ENCODE data around the gene MARCHF2. TPM values are rescaled to one million over a fixed set of nuclear protein-coding genes. Genes with fewer than 3 reads are reported as not detected.
A peak's percentile ranks its signal among the peaks of the same experiment; 100 is the strongest.

MARCHF2 gene, protein sequence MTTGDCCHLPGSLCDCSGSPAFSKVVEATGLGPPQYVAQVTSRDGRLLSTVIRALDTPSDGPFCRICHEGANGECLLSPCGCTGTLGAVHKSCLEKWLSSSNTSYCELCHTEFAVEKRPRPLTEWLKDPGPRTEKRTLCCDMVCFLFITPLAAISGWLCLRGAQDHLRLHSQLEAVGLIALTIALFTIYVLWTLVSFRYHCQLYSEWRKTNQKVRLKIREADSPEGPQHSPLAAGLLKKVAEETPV
- 10 to 100 TPM; 32.9 to 35.9 TPM for total RNA-seq

GRCh38 chr19:8412783-8413628 lies at the start of gene MARCHF2:
Gene MARCHF2, plus strand, starts transcription at chr19:8413305. Its CDS starts 8,536 bp downstream, at chr19:8421841.
- 5 to 13% methylated on average over 29 to 89 of the region's 89 CpGs for WGBS, 2 donors
- Histone ChIP-seq H3K36me3 (replicated peaks in 1 of 2; ENCODE audit: insufficient read depth in 1 of 2, low read depth in 2 of 2) (no peaks in the 10 kb centered on the region), H3K4me3 (peak within 1 kb of the TSS; percentile 32 to 87), H3K27me3 (no peaks in the 10 kb centered on the region), H3K4me1 (peaks cover 13% of the 10 kb centered on the region), H3K9me3 (no peaks in the 10 kb centered on the region), H3K27ac (peak within 1 kb of the TSS in 3 of 4 donors; percentile 44 to 66 (median 62))
- DNase-seq (peak; percentile 97 to 99 (median 98)), ATAC-seq (peak; percentile 99)
- peak in 1 of 3 donors; percentile 24 for TF ChIP-seq POLR2A (IDR thresholded peaks at IDR 0.05)
- TF ChIP-seq, protein P1, sequence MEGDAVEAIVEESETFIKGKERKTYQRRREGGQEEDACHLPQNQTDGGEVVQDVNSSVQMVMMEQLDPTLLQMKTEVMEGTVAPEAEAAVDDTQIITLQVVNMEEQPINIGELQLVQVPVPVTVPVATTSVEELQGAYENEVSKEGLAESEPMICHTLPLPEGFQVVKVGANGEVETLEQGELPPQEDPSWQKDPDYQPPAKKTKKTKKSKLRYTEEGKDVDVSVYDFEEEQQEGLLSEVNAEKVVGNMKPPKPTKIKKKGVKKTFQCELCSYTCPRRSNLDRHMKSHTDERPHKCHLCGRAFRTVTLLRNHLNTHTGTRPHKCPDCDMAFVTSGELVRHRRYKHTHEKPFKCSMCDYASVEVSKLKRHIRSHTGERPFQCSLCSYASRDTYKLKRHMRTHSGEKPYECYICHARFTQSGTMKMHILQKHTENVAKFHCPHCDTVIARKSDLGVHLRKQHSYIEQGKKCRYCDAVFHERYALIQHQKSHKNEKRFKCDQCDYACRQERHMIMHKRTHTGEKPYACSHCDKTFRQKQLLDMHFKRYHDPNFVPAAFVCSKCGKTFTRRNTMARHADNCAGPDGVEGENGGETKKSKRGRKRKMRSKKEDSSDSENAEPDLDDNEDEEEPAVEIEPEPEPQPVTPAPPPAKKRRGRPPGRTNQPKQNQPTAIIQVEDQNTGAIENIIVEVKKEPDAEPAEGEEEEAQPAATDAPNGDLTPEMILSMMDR (IDR thresholded peaks at IDR 0.05), result peak; percentile 55 to 90 (median 76)
- intact Hi-C loops (cut with DNase I), result no loop called here

DNA sequence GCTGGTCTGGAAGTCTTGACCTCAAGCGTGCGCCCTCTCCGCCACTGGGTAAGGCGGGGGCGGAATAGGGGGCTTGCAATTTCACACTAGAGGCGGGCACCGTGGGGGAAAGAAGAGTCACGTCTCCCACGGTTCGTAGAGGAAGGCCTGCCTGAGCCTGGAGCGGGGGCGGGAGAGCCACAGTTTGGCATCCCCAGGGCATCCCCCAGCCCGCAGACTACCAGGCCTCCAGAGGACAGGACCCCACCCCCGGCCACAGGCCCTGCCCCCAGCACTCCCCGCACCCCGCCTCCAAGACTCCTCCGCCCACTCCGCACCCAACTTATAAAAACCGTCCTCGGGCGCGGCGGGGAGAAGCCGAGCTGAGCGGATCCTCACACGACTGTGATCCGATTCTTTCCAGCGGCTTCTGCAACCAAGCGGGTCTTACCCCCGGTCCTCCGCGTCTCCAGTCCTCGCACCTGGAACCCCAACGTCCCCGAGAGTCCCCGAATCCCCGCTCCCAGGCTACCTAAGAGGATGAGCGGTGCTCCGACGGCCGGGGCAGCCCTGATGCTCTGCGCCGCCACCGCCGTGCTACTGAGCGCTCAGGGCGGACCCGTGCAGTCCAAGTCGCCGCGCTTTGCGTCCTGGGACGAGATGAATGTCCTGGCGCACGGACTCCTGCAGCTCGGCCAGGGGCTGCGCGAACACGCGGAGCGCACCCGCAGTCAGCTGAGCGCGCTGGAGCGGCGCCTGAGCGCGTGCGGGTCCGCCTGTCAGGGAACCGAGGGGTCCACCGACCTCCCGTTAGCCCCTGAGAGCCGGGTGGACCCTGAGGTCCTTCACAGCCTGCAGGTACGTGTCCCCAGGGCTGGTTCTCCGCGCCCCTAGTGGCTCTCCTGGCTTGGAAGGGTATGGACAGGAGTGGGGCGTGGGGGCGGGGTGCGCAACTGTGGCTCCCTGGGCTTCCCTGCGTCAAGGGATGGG lies 49.0 kb upstream of the MARCHF2 start, which contains the start of gene ANGPTL4:
ANGPTL4 (plus strand) TSS at position 353 of the 969 bp plus-strand sequence; CDS start at position 520, 167 bp downstream.
- Histone ChIP-seq H3K9me3 (no peaks in the 10 kb centered on the region), H3K36me3 (replicated peaks in 1 of 2; ENCODE audit: insufficient read depth in 1 of 2, low read depth in 2 of 2) (no peaks in the 10 kb centered on the region), H3K27me3 (no peaks in the 10 kb centered on the region), H3K4me3 (peak within 1 kb of the TSS; percentile 31 to 38), H3K27ac (peak within 1 kb of the TSS; percentile 72 to 90 (median 81)), H3K4me1 (peaks cover 74% of the 10 kb centered on the region)
- TF ChIP-seq, protein P1 (IDR thresholded peaks at IDR 0.05), result peak in 5 of 7 experiments; percentile 10 to 45 (median 38)
- TF ChIP-seq POLR2A (IDR thresholded peaks at IDR 0.05), result peak; percentile 89 to 94 (median 94)
- peak; percentile 6 for ATAC-seq
- intact Hi-C loops (cut with DNase I), result no loop called here
- DNase-seq, result peak; percentile 70 to 85 (median 76)
- 4 to 32% methylated on average over 11 to 66 of the region's 81 CpGs for WGBS, 2 donors

DNA sequence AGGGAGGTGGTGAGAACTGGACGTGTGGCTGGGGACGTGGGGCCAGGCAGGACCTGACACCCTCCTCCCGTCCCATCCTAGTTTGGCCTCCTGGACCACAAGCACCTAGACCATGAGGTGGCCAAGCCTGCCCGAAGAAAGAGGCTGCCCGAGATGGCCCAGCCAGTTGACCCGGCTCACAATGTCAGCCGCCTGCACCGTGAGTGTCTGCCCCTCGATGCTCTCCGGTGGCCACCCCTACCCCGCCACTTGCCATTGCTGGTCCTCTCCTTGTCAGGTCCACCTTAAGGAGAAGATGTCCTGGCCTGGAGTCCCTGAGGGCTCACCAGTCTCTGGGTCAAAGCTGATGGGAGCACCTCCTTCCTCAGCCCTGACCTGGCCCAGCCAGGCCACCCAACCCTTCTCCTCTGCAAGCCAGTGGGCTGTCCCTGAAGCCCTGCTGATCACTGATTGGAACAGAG lies 47.0 kb upstream of the MARCHF2 start:
- Histone ChIP-seq H3K27ac (peak overlapping the region; percentile 72 to 94 (median 92)), H3K4me1 (peaks cover 85% of the 10 kb centered on the region), H3K9me3 (no peaks in the 10 kb centered on the region), H3K36me3 (replicated peaks in 1 of 2; ENCODE audit: insufficient read depth in 1 of 2, low read depth in 2 of 2) (no peaks in the 10 kb centered on the region), H3K27me3 (no peaks in the 10 kb centered on the region), H3K4me3 (no peak overlapping the region)
- WGBS, 2 donors, result 88 to 92% methylated on average over 8 to 11 of the region's 11 CpGs
- intact Hi-C loops (cut with DNase I), result no loop called here
- TF ChIP-seq, protein P1 (IDR thresholded peaks at IDR 0.05), result no peak
- TF ChIP-seq POLR2A (IDR thresholded peaks at IDR 0.05), result peak in 2 of 3 donors; percentile 5
- ATAC-seq (no peak), DNase-seq (peak in 3 of 4 donors; percentile 20 to 49 (median 47))

GRCh38 chr19:8366961-8367326 lies 46.2 kb upstream of the MARCHF2 start:
- 29 to 39% methylated on average over 9 to 13 of the region's 13 CpGs for WGBS, 2 donors
- DNase-seq (peak in 3 of 4 donors; percentile 64 to 85 (median 85)), ATAC-seq (peak; percentile 16)
- Histone ChIP-seq H3K27me3 (no peaks in the 10 kb centered on the region), H3K36me3 (replicated peaks in 1 of 2; ENCODE audit: insufficient read depth in 1 of 2, low read depth in 2 of 2) (no peaks in the 10 kb centered on the region), H3K4me3 (no peak overlapping the region), H3K27ac (peak overlapping the region; percentile 72 to 94 (median 92)), H3K9me3 (no peaks in the 10 kb centered on the region), H3K4me1 (peaks cover 88% of the 10 kb centered on the region)
- no peak for TF ChIP-seq POLR2A (IDR thresholded peaks at IDR 0.05)
- TF ChIP-seq, protein P1 (IDR thresholded peaks at IDR 0.05), result no peak
- intact Hi-C loops (cut with DNase I), result no loop called here
